ENCODE measurements around the gene BSCL2.

- TF ChIP-seq CTCF (IDR thresholded peaks at IDR 0.05) (no peak), POLR2A (IDR thresholded peaks at IDR 0.05) (peak; percentile 96 to 100 (median 99))
Measured at GRCh38 chr11:62665075-62665598, 42.1 kb downstream of the BSCL2 start, which contains the start of the genes C11orf98 and CSKMT.

Measured in body of pancreas (tissue), 4 donors.